Embryonic facial prominence (tissue), 1 donor: ENCODE results near the gene NCKIPSD.
"Not testable (repeated sequence)": the region's sequence is repeated elsewhere in the genome, so short reads cannot be mapped to it uniquely, and the experiment has no call there.

Experiments
- DNase-seq: peaks from one replicate; pipeline ENCODE4 v3.0.0-alpha.2; 2016; ENCODE audit errors: extremely low spot score

Gene NCKIPSD

GRCh38 chr3:48685603-48686511 lies at the start of gene NCKIPSD:
NCKIPSD (minus strand) TSS chr3:48685915; CDS start chr3:48685807, 108 bp downstream.
- DNase-seq, result peak; percentile 53

GRCh38 chr3:48735075-48735767 lies 49.5 kb upstream of the NCKIPSD start:
- DNase-seq, result peak; percentile 25

DNA sequence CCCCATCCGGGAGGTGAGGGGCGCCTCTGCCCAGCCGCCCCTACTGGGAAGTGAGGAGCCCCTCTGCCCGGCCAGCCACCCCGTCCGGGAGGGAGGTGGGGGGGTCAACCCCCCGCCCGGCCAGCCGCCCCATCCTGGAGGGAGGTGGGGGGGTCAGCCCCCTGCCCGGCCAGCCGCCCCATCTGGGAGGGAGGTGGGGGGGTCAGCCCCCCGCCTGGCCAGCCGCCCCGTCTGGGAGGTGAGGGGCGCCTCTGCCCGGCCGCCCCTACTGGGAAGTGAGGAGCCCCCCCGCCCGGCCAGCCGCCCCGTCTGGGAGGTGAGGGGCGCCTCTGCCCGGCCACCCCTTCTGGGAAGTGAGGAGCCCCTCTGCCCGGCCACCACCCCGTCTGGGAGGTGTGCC lies 48.8 kb upstream of the NCKIPSD start:
- DNase-seq, result not testable (repeated sequence)

DNA sequence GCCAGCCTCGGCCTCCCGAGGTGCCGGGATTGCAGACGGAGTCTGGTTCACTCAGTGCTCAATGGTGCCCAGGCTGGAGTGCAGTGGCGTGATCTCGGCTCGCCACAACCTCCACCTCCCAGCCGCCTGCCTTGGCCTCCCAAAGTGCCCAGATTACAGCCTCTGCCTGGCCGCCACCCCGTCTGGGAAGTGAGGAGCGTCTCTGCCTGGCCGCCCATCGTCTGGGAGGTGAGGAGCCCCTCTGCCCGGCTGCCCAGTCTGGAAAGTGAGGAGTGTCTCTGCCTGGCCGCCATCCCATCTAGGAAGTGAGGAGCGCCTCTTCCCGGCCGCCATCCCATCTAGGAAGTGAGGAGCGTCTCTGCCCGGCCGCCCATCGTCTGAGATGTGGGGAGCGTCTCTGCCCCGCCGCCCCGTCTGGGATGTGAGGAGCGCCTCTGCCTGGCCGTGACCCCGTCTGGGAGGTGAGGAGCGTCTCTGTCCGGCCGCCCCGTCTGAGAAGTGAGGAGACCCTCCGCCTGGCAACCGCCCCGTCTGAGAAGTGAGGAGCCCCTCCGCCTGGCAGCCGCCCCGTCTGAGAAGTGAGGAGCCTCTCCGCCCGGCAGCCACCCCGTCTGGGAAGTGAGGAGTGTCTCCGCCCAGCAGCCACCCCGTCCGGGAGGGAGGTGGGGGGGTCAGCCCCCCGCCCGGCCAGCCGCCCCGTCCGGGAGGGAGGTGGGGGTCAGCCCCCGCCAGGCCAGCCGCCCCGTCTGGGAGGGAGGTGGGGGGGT lies 48.2 kb upstream of the NCKIPSD start:
- not testable (repeated sequence) for DNase-seq

DNA sequence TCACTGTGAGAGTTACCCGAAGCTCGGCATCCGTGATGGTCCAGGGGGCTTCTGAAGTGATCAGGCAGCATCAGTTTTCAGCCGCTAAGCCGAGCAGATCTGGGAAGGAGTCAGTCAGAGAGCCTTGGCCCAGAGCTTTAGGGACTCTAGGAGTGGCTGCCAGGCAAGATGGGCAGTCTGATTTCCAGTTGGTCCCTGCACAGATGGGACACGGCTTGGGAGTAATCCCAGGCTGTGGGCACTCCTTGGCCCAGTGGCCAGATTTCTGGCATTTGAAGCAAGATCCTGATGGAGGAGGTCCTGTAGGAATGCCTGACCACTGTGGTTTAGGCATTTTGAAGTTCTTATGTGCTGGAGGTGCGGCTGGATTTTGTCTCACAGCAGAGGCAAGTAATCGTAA lies 41.8 kb upstream of the NCKIPSD start:
- DNase-seq, result no peak

DNA sequence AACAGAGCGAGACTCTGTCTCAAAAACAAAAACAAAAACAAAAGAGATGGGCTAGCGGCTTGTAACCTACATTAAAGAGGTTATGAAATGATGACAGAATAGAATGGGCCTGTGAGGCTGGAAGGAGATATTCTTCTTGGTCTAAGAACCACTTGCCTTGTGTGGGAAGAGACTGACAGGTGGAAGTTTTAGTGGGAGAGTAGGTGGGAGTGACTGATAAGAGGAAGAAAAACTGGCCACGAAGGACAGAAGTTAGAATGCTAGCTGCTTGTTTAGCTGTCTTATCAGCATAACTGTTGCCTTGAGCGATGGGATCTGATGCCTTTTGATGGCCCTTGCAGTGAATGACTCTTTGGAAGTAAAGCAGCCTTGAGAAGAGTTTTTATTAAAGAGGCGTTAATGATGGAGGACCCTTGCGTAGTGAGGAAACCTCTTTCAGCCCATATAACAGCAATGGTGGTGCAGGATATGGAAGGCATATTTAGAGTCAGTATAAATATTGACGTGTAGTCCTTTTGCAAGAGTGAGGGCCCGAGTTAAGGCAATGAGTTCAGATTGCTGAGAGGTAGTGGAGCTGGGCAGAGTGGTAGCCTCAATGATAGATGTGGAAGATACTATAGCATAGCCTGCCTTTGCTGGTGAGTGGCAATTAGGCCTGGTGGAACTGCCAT lies 39.6 kb upstream of the NCKIPSD start:
- not testable (repeated sequence) for DNase-seq

DNA sequence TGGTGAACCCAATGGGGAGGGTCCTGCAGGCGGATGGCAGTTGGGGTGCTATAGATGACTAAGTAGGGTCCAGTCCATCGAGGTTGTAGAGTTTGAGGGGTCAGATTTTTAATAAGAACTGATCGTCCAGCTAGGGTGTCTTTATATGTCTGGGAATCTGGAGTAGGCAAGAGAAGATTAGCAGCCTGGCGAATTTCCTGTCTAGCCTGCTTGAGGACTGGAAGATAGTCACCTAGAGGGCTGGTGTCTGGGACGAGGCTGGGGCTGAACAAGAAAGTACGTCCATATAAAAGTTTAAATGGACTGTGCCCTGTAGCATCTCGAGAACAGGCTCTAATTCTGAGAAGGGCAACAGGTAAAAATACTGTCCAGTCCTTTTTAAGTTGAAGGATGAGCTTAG lies 38.0 kb upstream of the NCKIPSD start:
- no peak for DNase-seq

DNA sequence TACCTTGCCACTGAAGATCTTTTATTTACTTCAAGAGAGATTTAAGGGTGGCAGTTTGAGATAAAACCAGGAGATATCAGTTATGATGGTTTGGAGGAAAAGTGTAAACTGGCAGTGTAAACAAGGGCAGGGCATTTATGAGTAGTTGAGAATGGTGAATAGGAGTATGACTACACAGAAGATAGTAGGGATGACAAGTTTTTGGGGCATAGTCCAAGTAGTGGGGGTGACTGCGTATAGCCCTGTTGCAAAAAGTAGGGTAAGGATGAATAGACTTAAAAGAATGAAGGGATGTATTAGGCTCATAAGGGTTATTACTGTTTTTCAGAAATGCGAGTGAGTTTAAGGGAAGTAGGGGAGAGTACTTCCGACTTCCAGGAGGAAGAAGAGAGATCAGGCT lies 37.6 kb upstream of the NCKIPSD start:
- not testable (repeated sequence) for DNase-seq

- peak; percentile 98 for DNase-seq
Observed at GRCh38 chr3:48716982-48717746, 31.4 kb upstream of the NCKIPSD start, which contains the start of gene IP6K2. IP6K2 (minus strand) TSS chr3:48717221; CDS start chr3:48695291, 21,930 bp downstream.

- no peak for DNase-seq
Observed at GRCh38 chr3:48716508-48716981, 30.8 kb upstream of the NCKIPSD start.

GRCh38 chr3:48715174-48715800 lies 29.6 kb upstream of the NCKIPSD start:
- no peak for DNase-seq

DNA sequence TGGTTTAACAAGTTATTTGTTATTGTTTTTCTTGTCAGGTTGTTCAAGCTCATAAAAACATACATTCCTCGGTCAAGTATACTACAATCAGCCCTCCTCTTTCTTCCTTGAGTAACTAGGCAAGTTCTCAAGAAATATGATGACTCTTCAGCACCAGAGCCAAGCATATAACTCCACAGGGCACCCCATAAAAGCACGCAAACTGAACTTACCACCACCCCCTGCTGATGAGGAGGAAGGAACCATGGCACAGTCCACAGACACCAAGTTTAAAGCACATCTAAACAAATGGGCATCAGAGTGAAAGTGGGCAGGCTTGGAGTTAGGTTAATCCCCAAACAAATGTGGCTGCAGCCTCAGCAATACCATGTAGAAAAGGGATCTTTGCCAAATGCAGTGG lies 26.0 kb upstream of the NCKIPSD start:
- no peak for DNase-seq

DNA sequence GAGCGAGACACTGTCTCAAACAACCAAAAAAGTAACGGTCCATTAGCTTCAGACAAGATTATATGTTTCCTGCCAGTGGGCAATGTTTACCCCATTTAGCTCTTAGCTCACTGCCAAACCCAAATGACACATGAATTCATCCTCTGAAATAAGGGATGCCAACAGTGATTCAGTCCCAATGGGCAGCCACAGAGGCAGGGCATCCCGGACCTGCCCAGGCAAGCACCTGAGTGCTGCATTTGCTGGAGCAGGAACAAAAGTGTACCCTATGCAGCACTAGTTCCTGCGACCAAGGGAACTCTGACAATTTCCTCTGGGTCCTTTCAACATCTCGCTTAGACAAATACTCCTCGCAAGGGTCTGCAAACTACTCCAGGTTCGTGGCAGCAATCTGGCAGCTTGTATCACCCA lies 23.3 kb upstream of the NCKIPSD start:
- no peak for DNase-seq

DNA sequence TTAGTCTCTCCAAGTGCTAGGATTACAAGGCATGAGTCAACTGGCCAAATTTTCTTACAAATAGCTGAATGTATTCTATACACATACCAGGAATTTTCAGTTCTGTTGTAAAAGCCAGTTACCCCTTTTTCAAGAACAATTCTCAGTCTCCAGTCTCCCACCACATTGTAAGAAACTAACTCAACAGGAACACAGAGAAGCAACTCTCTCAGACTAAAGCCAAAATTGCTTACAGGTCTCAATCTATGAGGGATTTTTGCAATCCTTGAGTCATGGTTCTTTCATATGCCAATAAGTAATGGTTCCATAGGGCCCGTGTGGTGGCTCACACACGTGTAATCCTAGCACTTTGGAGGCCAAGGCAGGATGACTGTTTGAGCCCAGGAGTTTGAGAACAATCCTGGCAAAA lies 22.8 kb upstream of the NCKIPSD start:
- DNase-seq, result no peak

- no peak for DNase-seq
Observed at GRCh38 chr3:48707157-48707556, 21.4 kb upstream of the NCKIPSD start.

- DNase-seq, result no peak
Observed at GRCh38 chr3:48702320-48702920, 16.7 kb upstream of the NCKIPSD start.

- DNase-seq, result no peak
Observed at GRCh38 chr3:48700731-48701405, 15.2 kb upstream of the NCKIPSD start.

- DNase-seq, result no peak
Observed at GRCh38 chr3:48698891-48699290, 13.2 kb upstream of the NCKIPSD start.

GRCh38 chr3:48697952-48698351 lies 12.2 kb upstream of the NCKIPSD start:
- no peak for DNase-seq
